Neural crest cell (in vitro differentiated cells): ENCODE results near the gene AKR1B1. TPM values are rescaled to one million over a fixed set of nuclear protein-coding genes. Genes with fewer than 3 reads are reported as not detected.

Experiments
- DNase-seq: peaks from one replicate; pipeline ENCODE4 v3.0.0; 2021; ENCODE audit warnings: low read depth, mixed read lengths, low spot score
- H3K27ac Mint-ChIP-seq: one replicate; pipeline ENCODE4 v1.8.0; 2021; ENCODE audit warnings: mild to moderate bottlenecking, mixed read lengths; ENCODE audit not compliant: unreplicated experiment
- H3K27me3 Mint-ChIP-seq: 2 replicates; pipeline ENCODE4 v1.8.0; 2021; ENCODE audit warnings: low read depth, mild to moderate bottlenecking, mixed read lengths
- H3K36me3 Mint-ChIP-seq: 2 replicates; pipeline ENCODE4 v1.8.0; 2021; ENCODE audit warnings: low read depth, mild to moderate bottlenecking, mixed read lengths
- H3K4me1 Mint-ChIP-seq: 2 replicates; pipeline ENCODE4 v1.8.0; 2021; ENCODE audit warnings: mixed read lengths
- H3K4me3 Mint-ChIP-seq: one replicate; pipeline ENCODE4 v1.8.0; 2021; ENCODE audit warnings: mild to moderate bottlenecking, mixed read lengths
- H3K9me3 Mint-ChIP-seq: 2 replicates; pipeline ENCODE4 v1.8.0; 2021; ENCODE audit warnings: mixed read lengths
- CTCF ChIP-seq: fragments of 200-600 bp; sonication (generic); conservative IDR thresholded peaks from 2 replicates; pipeline ENCODE4 v1.5.0; 2021; ENCODE audit warnings: antibody characterized with exemption, mild to moderate bottlenecking
- total RNA-seq: library from RNA; stranded (reverse); gene quantifications from 2 replicates; pipeline ENCODE4 v1.2.1, GENCODE V29; 2021

AKR1B1 gene
- total RNA-seq, 1 donor from 2014 or later: 204 TPM

- H3K36me3 Mint-ChIP-seq: no peaks in the 10 kb centered on the region
- DNase-seq: no peak
- peaks cover 4% of the 10 kb centered on the region for H3K9me3 Mint-ChIP-seq
- no peak overlapping the region for H3K4me3 Mint-ChIP-seq
- H3K27me3 Mint-ChIP-seq: no peaks in the 10 kb centered on the region
- peaks cover 23% of the 10 kb centered on the region for H3K4me1 Mint-ChIP-seq
- TF ChIP-seq CTCF: no peak
- no peak overlapping the region for H3K27ac Mint-ChIP-seq
Observed at GRCh38 chr7:134476044-134476443, 17.1 kb upstream of the AKR1B1 start.

- Mint-ChIP-seq H3K27ac (no peak overlapping the region), H3K4me1 (peaks cover 11% of the 10 kb centered on the region), H3K27me3 (no peaks in the 10 kb centered on the region), H3K36me3 (no peaks in the 10 kb centered on the region), H3K9me3 (peaks cover 4% of the 10 kb centered on the region), H3K4me3 (no peak overlapping the region)
- TF ChIP-seq CTCF: no peak
- DNase-seq: no peak
Observed at GRCh38 chr7:134474828-134475227, 15.9 kb upstream of the AKR1B1 start.

GRCh38 chr7:134473861-134474291 is 15.0 kb upstream of the AKR1B1 start:
- H3K27me3 Mint-ChIP-seq: no peaks in the 10 kb centered on the region
- H3K4me1 Mint-ChIP-seq: peaks cover 10% of the 10 kb centered on the region
- DNase-seq: no peak
- no peak overlapping the region for H3K27ac Mint-ChIP-seq
- TF ChIP-seq CTCF: no peak
- H3K4me3 Mint-ChIP-seq: no peak overlapping the region
- no peaks in the 10 kb centered on the region for H3K36me3 Mint-ChIP-seq
- peaks cover 1% of the 10 kb centered on the region for H3K9me3 Mint-ChIP-seq

- TF ChIP-seq CTCF: no peak
- H3K36me3 Mint-ChIP-seq: no peaks in the 10 kb centered on the region
- H3K27ac Mint-ChIP-seq: no peak overlapping the region
- H3K4me3 Mint-ChIP-seq: no peak overlapping the region
- H3K4me1 Mint-ChIP-seq: peaks cover 6% of the 10 kb centered on the region
- no peak for DNase-seq
- H3K9me3 Mint-ChIP-seq: no peaks in the 10 kb centered on the region
- no peaks in the 10 kb centered on the region for H3K27me3 Mint-ChIP-seq
Observed at GRCh38 chr7:134472572-134473244, 13.8 kb upstream of the AKR1B1 start.

GRCh38 chr7:134470864-134471263 is 12.0 kb upstream of the AKR1B1 start:
- Mint-ChIP-seq H3K27me3 (no peaks in the 10 kb centered on the region), H3K4me1 (peaks cover 6% of the 10 kb centered on the region), H3K36me3 (no peaks in the 10 kb centered on the region), H3K9me3 (peaks cover 6% of the 10 kb centered on the region), H3K4me3 (no peak overlapping the region), H3K27ac (no peak overlapping the region)
- DNase-seq: no peak
- TF ChIP-seq CTCF: no peak
